ENCODE results near the gene ASB3. TPM values are rescaled to one million over a fixed set of nuclear protein-coding genes. Genes with fewer than 3 reads are reported as not detected.

ASB3 gene
- total and polyA plus RNA-seq, 2 experiments from 2014 or later = 34.4 to 36.5 TPM

- no peaks in the 10 kb centered on the region for H3K9me3 ChIP-seq (ENCODE audit: low read depth)
- no peaks in the 10 kb centered on the region for H3K27me3 ChIP-seq
- no peaks in the 10 kb centered on the region for H3K4me1 ChIP-seq (ENCODE audit: low read depth)
- H3K27ac ChIP-seq = no peak overlapping the region
- H3K4me3 ChIP-seq = no peak overlapping the region
- DNase-seq (ENCODE audit: low read depth in 1 of 2, low spot score in 1 of 2) = no peak
- no peak for TF ChIP-seq CTCF (IDR thresholded peaks at IDR 0.05; ENCODE audit: low read depth, low read length)
- H3K36me3 ChIP-seq = peaks cover 17% of the 10 kb centered on the region
Measured at GRCh38 chr2:53820048-53820447, 33.3 kb upstream of the ASB3 start.

- Histone ChIP-seq H3K9me3 (ENCODE audit: low read depth) (no peaks in the 10 kb centered on the region), H3K27ac (no peak overlapping the region), H3K4me3 (no peak overlapping the region), H3K27me3 (no peaks in the 10 kb centered on the region), H3K4me1 (ENCODE audit: low read depth) (no peaks in the 10 kb centered on the region), H3K36me3 (peaks cover 17% of the 10 kb centered on the region)
- no peak for DNase-seq (ENCODE audit: low read depth in 1 of 2, low spot score in 1 of 2)
- TF ChIP-seq CTCF (IDR thresholded peaks at IDR 0.05; ENCODE audit: low read depth, low read length) = no peak
Measured at GRCh38 chr2:53819634-53820033, 32.9 kb upstream of the ASB3 start.

GRCh38 chr2:53818854-53819435 is 32.2 kb upstream of the ASB3 start:
- DNase-seq (ENCODE audit: low read depth in 1 of 2, low spot score in 1 of 2) = no peak
- no peaks in the 10 kb centered on the region for H3K4me1 ChIP-seq (ENCODE audit: low read depth)
- H3K9me3 ChIP-seq (ENCODE audit: low read depth) = no peaks in the 10 kb centered on the region
- no peak overlapping the region for H3K4me3 ChIP-seq
- no peak overlapping the region for H3K27ac ChIP-seq
- H3K36me3 ChIP-seq = peaks cover 22% of the 10 kb centered on the region
- TF ChIP-seq CTCF (IDR thresholded peaks at IDR 0.05; ENCODE audit: low read depth, low read length) = no peak
- H3K27me3 ChIP-seq = no peaks in the 10 kb centered on the region

- H3K9me3 ChIP-seq (ENCODE audit: low read depth) = no peaks in the 10 kb centered on the region
- H3K36me3 ChIP-seq = peaks cover 75% of the 10 kb centered on the region
- no peak for TF ChIP-seq CTCF (IDR thresholded peaks at IDR 0.05; ENCODE audit: low read depth, low read length)
- no peaks in the 10 kb centered on the region for H3K4me1 ChIP-seq (ENCODE audit: low read depth)
- no peak for DNase-seq (ENCODE audit: low read depth in 1 of 2, low spot score in 1 of 2)
- H3K4me3 ChIP-seq = no peak overlapping the region
- no peaks in the 10 kb centered on the region for H3K27me3 ChIP-seq
- H3K27ac ChIP-seq = no peak overlapping the region
Measured at GRCh38 chr2:53813151-53813550, 26.4 kb upstream of the ASB3 start.

- TF ChIP-seq CTCF (IDR thresholded peaks at IDR 0.05; ENCODE audit: low read depth, low read length) = no peak
- H3K4me3 ChIP-seq = no peak overlapping the region
- H3K9me3 ChIP-seq (ENCODE audit: low read depth) = no peaks in the 10 kb centered on the region
- no peaks in the 10 kb centered on the region for H3K4me1 ChIP-seq (ENCODE audit: low read depth)
- no peaks in the 10 kb centered on the region for H3K27me3 ChIP-seq
- no peak overlapping the region for H3K27ac ChIP-seq
- peaks cover 80% of the 10 kb centered on the region for H3K36me3 ChIP-seq
- no peak for DNase-seq (ENCODE audit: low read depth in 1 of 2, low spot score in 1 of 2)
Measured at GRCh38 chr2:53811601-53812000, 24.8 kb upstream of the ASB3 start.

Data from cardiac muscle cell (in vitro differentiated cells and primary cell).